Osteoblast (primary cell): ENCODE results near the gene MTR. TPM values are rescaled to one million over a fixed set of nuclear protein-coding genes. Genes with fewer than 3 reads are reported as not detected.

Source experiments
- DNase-seq: peaks from one replicate; pipeline ENCODE4 v3.0.0; 2011; ENCODE audit warnings: low spot score, mixed read lengths; ENCODE audit not compliant: insufficient read length; ENCODE audit errors: missing footprints
- H2AFZ ChIP-seq: 2 replicates; pipeline ENCODE4 v1.6.0; 2011; ENCODE audit warnings: mild to moderate bottlenecking, low read length
- H3K27ac ChIP-seq: 2 replicates; pipeline ENCODE4 v1.5.1; 2011; ENCODE audit warnings: mild to moderate bottlenecking, low read depth, low read length, moderate library complexity
- H3K27me3 ChIP-seq: 2 replicates; pipeline ENCODE4 v1.6.0; 2012; ENCODE audit warnings: mild to moderate bottlenecking, control low read depth, inconsistent platforms, low read length, moderate library complexity; ENCODE audit not compliant: insufficient read depth
- H3K36me3 ChIP-seq: 2 replicates; pipeline ENCODE4 v1.5.1; 2011; ENCODE audit warnings: mild to moderate bottlenecking, low read length, control low read depth, moderate library complexity; ENCODE audit not compliant: insufficient read depth
- H3K4me1 ChIP-seq: 2 replicates; pipeline ENCODE4 v1.5.1; 2011; ENCODE audit warnings: mild to moderate bottlenecking, low read length, control low read depth, moderate library complexity; ENCODE audit not compliant: insufficient read depth
- H3K4me2 ChIP-seq: 2 replicates; pipeline ENCODE4 v1.6.0; 2011; ENCODE audit warnings: mild to moderate bottlenecking, low read length; ENCODE audit not compliant: insufficient read depth
- H3K4me3 ChIP-seq: fragments of 200-600 bp; sonication (generic); 3 replicates; pipeline ENCODE4 v1.5.1; 2012; ENCODE audit warnings: mild to moderate bottlenecking, low read length, inconsistent platforms; ENCODE audit not compliant: insufficient read depth
- H3K79me2 ChIP-seq: 2 replicates; pipeline ENCODE4 v1.6.0; 2012; ENCODE audit warnings: mild to moderate bottlenecking, low read length, control low read depth, inconsistent platforms; ENCODE audit not compliant: insufficient read depth
- H3K9me3 ChIP-seq: 2 replicates; pipeline ENCODE4 v1.5.1; 2011; ENCODE audit warnings: low read depth, low read length, control low read depth
- H4K20me1 ChIP-seq: 2 replicates; pipeline ENCODE4 v1.6.0; 2012; ENCODE audit warnings: mild to moderate bottlenecking, low read length, control low read depth; ENCODE audit not compliant: insufficient read depth
- CTCF ChIP-seq: IDR thresholded peaks from 2 replicates; pipeline ENCODE4 v1.5.1; 2011; ENCODE audit warnings: mild to moderate bottlenecking, low read depth, low read length, moderate library complexity; ENCODE audit errors: extremely low read depth
- total RNA-seq: library from RNA; depleted of rRNA; stranded (reverse); fragments of >200 nt; gene quantifications from 2 replicates; pipeline ENCODE4 v1.2.3, GENCODE V29; 2012

Gene MTR
- total RNA-seq, 1 donor, result 30.0 TPM

GRCh38 chr1:236837115-236837514 is 42.0 kb downstream of the MTR start:
- TF ChIP-seq CTCF, result no peak
- Histone ChIP-seq H3K9me3 (no peaks in the 10 kb centered on the region), H3K27ac (no peak overlapping the region), H2AFZ (no peak overlapping the region), H3K79me2 (no peaks in the 10 kb centered on the region), H3K36me3 (peaks cover 12% of the 10 kb centered on the region), H3K4me1 (no peaks in the 10 kb centered on the region), H4K20me1 (no peaks in the 10 kb centered on the region), H3K4me3 (no peak overlapping the region), H3K4me2 (no peak overlapping the region), H3K27me3 (no peaks in the 10 kb centered on the region)
- no peak for DNase-seq

- Histone ChIP-seq H3K36me3 (peaks cover 12% of the 10 kb centered on the region), H3K79me2 (no peaks in the 10 kb centered on the region), H3K4me2 (no peak overlapping the region), H4K20me1 (no peaks in the 10 kb centered on the region), H2AFZ (no peak overlapping the region), H3K4me3 (no peak overlapping the region), H3K27ac (no peak overlapping the region), H3K4me1 (no peaks in the 10 kb centered on the region), H3K9me3 (no peaks in the 10 kb centered on the region), H3K27me3 (no peaks in the 10 kb centered on the region)
- no peak for TF ChIP-seq CTCF
- no peak for DNase-seq
Measured at GRCh38 chr1:236837897-236838296, 42.8 kb downstream of the MTR start.

- H3K36me3 ChIP-seq, result peaks cover 7% of the 10 kb centered on the region
- H3K27me3 ChIP-seq, result no peaks in the 10 kb centered on the region
- H3K79me2 ChIP-seq, result no peaks in the 10 kb centered on the region
- no peaks in the 10 kb centered on the region for H4K20me1 ChIP-seq
- no peak for TF ChIP-seq CTCF
- H3K4me1 ChIP-seq, result peaks cover 8% of the 10 kb centered on the region
- no peaks in the 10 kb centered on the region for H3K9me3 ChIP-seq
- H2AFZ ChIP-seq, result no peak overlapping the region
- H3K27ac ChIP-seq, result no peak overlapping the region
- DNase-seq, result no peak
- H3K4me2 ChIP-seq, result no peak overlapping the region
- H3K4me3 ChIP-seq, result no peak overlapping the region
Measured at GRCh38 chr1:236841341-236841740, 46.2 kb downstream of the MTR start.

GRCh38 chr1:236844499-236845271 is 49.6 kb downstream of the MTR start:
- H4K20me1 ChIP-seq, result no peaks in the 10 kb centered on the region
- no peak for TF ChIP-seq CTCF
- H3K9me3 ChIP-seq, result no peaks in the 10 kb centered on the region
- no peak overlapping the region for H3K4me3 ChIP-seq
- no peak overlapping the region for H3K4me2 ChIP-seq
- H3K79me2 ChIP-seq, result no peaks in the 10 kb centered on the region
- DNase-seq, result no peak
- peaks cover 8% of the 10 kb centered on the region for H3K4me1 ChIP-seq
- H3K27ac ChIP-seq, result peak overlapping the region; percentile 19
- peak overlapping the region; percentile 25 for H2AFZ ChIP-seq
- no peaks in the 10 kb centered on the region for H3K36me3 ChIP-seq
- H3K27me3 ChIP-seq, result no peaks in the 10 kb centered on the region
